ENCODE measurements around the gene PPIL6. TPM values are rescaled to one million over a fixed set of nuclear protein-coding genes. Genes with fewer than 3 reads are reported as not detected.

The PPIL6 gene
- polyA plus RNA-seq, 3 donors, result 0.09 to 0.28 (median 0.14) TPM

GRCh38 chr6:109381061-109381746 lies 59.2 kb downstream of the PPIL6 start:
- Histone ChIP-seq H3K9ac (ENCODE audit: insufficient read depth, low read length, poor library complexity, severe bottlenecking) (peak overlapping the region; percentile 97), H3K9me3 (replicated peaks in 1 of 2; ENCODE audit: control insufficient read depth in 1 of 2, insufficient read depth in 1 of 2, low read length in 2 of 2) (no peaks in the 10 kb centered on the region), H3K27ac (ENCODE audit: low read depth in 1 of 2, low read length in 2 of 2) (peak overlapping the region; percentile 99 to 100), H3K4me1 (ENCODE audit: control insufficient read depth in 1 of 2, insufficient read depth in 2 of 2, low read length in 2 of 2) (peaks cover 47 to 50% of the 10 kb centered on the region in 2 donors), H3K36me3 (replicated peaks in 1 of 2; ENCODE audit: control insufficient read depth in 1 of 2, insufficient read depth in 2 of 2, low read length in 2 of 2) (peaks cover 25 to 33% of the 10 kb centered on the region in 2 donors), H3K4me2 (replicated peaks; ENCODE audit: extremely low read depth, low read length, poor library complexity, severe bottlenecking) (peak overlapping the region; percentile 87), H3K4me3 (replicated peaks in 1 of 3; ENCODE audit: low read depth in 2 of 3, low read length in 3 of 3) (peak overlapping the region; percentile 75 to 99 (median 88)), H3K79me2 (ENCODE audit: insufficient read depth, low read length) (peaks cover 61% of the 10 kb centered on the region), H2AFZ (ENCODE audit: insufficient read depth, low read depth, low read length, poor library complexity, severe bottlenecking) (peak overlapping the region; percentile 71), H4K20me1 (ENCODE audit: insufficient read depth, low read length) (peaks cover 53% of the 10 kb centered on the region), H3K27me3 (ENCODE audit: control insufficient read depth in 2 of 2, insufficient read depth in 2 of 2, low read length in 2 of 2) (no peaks in the 10 kb centered on the region)
- H3K4me3 Mint-ChIP-seq, result peak overlapping the region; percentile 91 to 95
- no peaks in the 10 kb centered on the region for H3K9me3 Mint-ChIP-seq
- intact Hi-C loops (cut with micrococcal nuclease), result loop anchor here (5.0 to 10.0 kb wide), 4 partner anchors 76 to 824 kb away; partner anchors contain the start of genes CEP57L1 (in 1 of the 2), MICAL1 (in 1 of the 2) and SESN1 (in 1 of the 2)
- H3K27me3 Mint-ChIP-seq (ENCODE audit: low read depth in 3 of 3), result no peaks in the 10 kb centered on the region
- TF ChIP-seq, protein P1, sequence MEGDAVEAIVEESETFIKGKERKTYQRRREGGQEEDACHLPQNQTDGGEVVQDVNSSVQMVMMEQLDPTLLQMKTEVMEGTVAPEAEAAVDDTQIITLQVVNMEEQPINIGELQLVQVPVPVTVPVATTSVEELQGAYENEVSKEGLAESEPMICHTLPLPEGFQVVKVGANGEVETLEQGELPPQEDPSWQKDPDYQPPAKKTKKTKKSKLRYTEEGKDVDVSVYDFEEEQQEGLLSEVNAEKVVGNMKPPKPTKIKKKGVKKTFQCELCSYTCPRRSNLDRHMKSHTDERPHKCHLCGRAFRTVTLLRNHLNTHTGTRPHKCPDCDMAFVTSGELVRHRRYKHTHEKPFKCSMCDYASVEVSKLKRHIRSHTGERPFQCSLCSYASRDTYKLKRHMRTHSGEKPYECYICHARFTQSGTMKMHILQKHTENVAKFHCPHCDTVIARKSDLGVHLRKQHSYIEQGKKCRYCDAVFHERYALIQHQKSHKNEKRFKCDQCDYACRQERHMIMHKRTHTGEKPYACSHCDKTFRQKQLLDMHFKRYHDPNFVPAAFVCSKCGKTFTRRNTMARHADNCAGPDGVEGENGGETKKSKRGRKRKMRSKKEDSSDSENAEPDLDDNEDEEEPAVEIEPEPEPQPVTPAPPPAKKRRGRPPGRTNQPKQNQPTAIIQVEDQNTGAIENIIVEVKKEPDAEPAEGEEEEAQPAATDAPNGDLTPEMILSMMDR (IDR thresholded peaks at IDR 0.05), result no peak
- peak in 2 of 3 donors; percentile 43 to 59 for DNase-seq
- WGBS (ENCODE audit: insufficient coverage), result 2% methylated on average over 10 of the region's 25 CpGs
- H3K36me3 Mint-ChIP-seq, result peaks cover 32 to 33% of the 10 kb centered on the region in 2 donors
- peaks cover 56% of the 10 kb centered on the region for H3K4me1 Mint-ChIP-seq
- peak overlapping the region; percentile 92 to 99 (median 94) for H3K27ac Mint-ChIP-seq

DNA sequence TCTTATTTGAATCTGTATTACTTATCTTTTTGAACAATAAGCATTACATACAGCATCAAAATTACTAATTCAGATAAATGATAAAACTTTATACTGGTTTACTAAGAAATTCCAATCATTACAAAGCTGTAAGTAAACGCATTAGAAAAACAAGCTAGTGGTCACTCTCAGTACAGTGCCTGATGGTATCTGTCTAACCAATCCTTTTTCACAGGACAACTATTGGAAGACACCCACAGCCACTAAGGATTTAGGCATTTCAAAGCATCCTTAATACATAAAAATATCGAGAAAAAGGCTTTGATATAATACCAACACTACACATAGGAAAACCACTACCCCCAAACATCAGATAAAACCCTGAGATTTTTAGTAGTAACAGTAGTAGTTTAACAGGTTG lies 60.7 kb downstream of the PPIL6 start:
- Mint-ChIP-seq H3K36me3 (peaks cover 44 to 48% of the 10 kb centered on the region in 2 donors), H3K27ac (peak overlapping the region in 3 of 7 donors; percentile 26 to 99 (median 44)), H3K9me3 (no peaks in the 10 kb centered on the region), H3K4me3 (peak overlapping the region; percentile 91 to 95), H3K27me3 (ENCODE audit: low read depth in 3 of 3) (no peaks in the 10 kb centered on the region), H3K4me1 (peaks cover 54% of the 10 kb centered on the region)
- Histone ChIP-seq H3K27me3 (ENCODE audit: control insufficient read depth in 2 of 2, insufficient read depth in 2 of 2, low read length in 2 of 2) (no peaks in the 10 kb centered on the region), H3K36me3 (replicated peaks in 1 of 2; ENCODE audit: control insufficient read depth in 1 of 2, insufficient read depth in 2 of 2, low read length in 2 of 2) (peaks cover 40 to 48% of the 10 kb centered on the region in 2 donors), H3K4me1 (ENCODE audit: control insufficient read depth in 1 of 2, insufficient read depth in 2 of 2, low read length in 2 of 2) (peaks cover 41 to 46% of the 10 kb centered on the region in 2 donors), H2AFZ (ENCODE audit: insufficient read depth, low read depth, low read length, poor library complexity, severe bottlenecking) (no peak overlapping the region), H3K79me2 (ENCODE audit: insufficient read depth, low read length) (peaks cover 75% of the 10 kb centered on the region), H3K27ac (ENCODE audit: low read depth in 1 of 2, low read length in 2 of 2) (peak overlapping the region in 1 of 2 donors; percentile 99), H4K20me1 (ENCODE audit: insufficient read depth, low read length) (peaks cover 68% of the 10 kb centered on the region), H3K4me2 (replicated peaks; ENCODE audit: extremely low read depth, low read length, poor library complexity, severe bottlenecking) (peak overlapping the region; percentile 87), H3K9me3 (replicated peaks in 1 of 2; ENCODE audit: control insufficient read depth in 1 of 2, insufficient read depth in 1 of 2, low read length in 2 of 2) (no peaks in the 10 kb centered on the region), H3K9ac (ENCODE audit: insufficient read depth, low read length, poor library complexity, severe bottlenecking) (peak overlapping the region; percentile 13), H3K4me3 (replicated peaks in 1 of 3; ENCODE audit: low read depth in 2 of 3, low read length in 3 of 3) (peak overlapping the region; percentile 75 to 99 (median 88))
- WGBS (ENCODE audit: insufficient coverage), result no CpG with 5 or more reads among the region's 2 CpGs
- intact Hi-C loops (cut with micrococcal nuclease), result loop anchor here (5.0 to 10.0 kb wide), 4 partner anchors 78 to 822 kb away; partner anchors contain the start of genes CEP57L1 (in 1 of the 2), MICAL1 (in 1 of the 2) and SESN1 (in 1 of the 2)
- TF ChIP-seq, protein P1 (IDR thresholded peaks at IDR 0.05), result no peak
- no peak for DNase-seq
